Stimulated activated CD4-positive, alpha-beta T cell treated with anti-CD3 and anti-CD28 coated beads, Interleukin-12 subunit alpha, Interleukin-12 subunit beta, amount 100 ng/mL, for 4 hours (primary cell): ENCODE results near the gene ILF2.

Experiments used
- DNase-seq: peaks from one replicate; pipeline ENCODE4 v3.0.0-alpha.2; 2020

ILF2 gene

DNA sequence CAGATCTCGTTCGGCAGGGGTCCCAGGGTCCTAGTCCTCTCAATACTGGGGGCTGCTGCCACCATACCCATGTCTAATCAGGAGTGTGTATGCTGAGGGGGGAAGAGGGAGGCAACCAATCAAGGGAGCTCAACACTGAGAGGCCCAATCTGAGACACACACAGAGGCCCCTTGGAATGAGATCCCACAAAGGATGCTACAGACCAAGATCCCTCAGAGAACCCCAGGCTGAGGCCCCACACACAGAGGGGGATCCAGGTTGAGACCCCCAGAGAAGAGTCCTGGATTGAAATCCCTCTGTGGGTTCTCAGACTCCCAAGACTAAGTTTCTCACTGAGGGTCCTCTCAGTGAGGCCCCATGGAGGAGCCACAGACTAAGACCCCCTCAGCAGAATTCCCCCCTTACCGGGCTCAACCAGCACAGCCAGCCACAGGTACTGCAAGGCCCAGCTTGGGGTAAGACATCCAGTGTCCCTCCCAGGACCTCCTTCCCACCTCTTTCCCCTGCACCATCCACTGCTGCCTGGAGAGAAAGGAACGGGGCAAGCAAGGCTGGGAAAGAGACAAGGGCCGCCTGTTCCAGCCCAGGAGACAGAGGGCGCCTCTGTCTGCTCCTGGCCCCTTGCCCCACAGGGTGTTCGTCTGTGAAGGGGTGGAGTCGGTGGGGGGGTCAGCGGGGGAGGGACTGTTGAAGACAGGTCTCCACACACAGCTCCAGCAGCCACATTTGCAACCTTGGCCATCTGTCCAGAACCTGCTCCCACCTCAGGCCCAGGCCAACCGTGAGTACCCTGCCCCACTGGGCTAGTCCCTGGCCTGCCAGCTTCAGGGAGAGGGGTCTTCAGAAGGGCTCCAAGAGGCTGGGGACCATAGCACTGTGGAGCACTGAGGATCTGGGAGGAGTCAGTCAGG, 42.8 kb downstream of the ILF2 start, which contains the start of gene S100A1:
Gene S100A1, plus strand, starts transcription at position 720 of the 912 bp plus-strand sequence. CDS start 2,088 bp downstream, outside the sequence.
- no peak for DNase-seq

DNA sequence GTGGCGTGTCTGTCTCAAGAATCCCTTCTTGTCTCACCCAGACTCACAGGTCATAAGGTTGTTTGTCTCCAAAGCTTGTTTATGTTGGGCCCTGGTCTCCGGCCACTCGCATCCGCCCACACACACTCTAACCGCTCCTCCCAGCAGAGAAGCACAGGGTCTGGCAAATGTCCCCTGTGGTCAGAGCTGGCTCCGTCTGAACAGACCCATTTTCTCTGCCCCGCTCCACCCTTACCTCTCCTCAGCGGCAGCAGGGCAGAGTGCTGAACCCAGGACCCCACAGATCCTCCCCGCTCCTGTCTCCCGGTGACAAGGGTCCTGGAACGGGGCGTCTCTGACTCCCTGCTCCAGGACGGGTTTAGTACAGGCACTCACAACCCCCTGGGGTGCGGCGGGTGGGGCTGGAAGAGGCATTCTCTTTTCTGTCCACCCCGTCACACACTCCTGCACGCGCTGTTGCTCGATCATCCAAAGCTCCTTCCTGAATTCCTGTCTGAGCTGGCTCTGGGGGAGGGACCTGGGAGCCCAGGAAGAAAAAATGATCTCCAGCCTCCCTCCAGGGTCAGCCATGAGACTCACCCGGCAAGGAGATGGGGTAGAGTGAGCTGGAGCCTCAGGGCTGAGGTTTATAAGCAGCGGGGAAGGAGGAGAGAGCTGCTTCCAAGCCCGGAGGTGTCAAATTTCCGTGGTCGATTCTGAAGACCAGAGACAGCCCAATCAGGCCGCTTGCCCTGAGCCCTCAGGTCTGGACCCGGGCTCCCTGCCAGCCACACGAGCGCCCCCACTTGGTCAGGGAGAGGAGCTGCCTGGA, 43.7 kb downstream of the ILF2 start, which contains the start of gene S100A13:
Gene S100A13, minus strand, starts transcription at position 602 of the 811 bp plus-strand sequence. CDS start 1,033 bp downstream, outside the sequence.
- no peak for DNase-seq

DNA sequence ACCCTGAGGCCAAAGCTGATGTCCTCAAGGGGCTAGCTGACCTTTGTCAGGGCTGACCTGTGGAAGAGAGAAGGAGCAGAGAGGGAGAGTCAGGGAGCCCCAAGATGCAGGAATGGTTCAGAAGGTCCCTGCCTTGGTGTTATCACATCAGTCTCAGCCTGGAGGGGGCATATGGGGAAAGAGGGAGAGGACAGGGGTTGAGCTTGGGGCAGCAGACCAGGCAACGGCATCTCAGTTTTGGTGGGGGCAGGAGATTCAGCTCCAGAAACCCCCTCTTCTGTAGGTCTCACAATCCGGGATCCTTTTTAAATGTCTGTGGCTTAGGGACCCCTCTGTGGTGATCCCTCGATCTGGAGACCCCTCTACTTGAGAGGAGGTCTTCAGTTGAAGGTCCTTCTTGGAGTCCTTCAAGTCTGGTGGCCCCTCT, 44.3 kb downstream of the ILF2 start:
- no peak for DNase-seq

DNA sequence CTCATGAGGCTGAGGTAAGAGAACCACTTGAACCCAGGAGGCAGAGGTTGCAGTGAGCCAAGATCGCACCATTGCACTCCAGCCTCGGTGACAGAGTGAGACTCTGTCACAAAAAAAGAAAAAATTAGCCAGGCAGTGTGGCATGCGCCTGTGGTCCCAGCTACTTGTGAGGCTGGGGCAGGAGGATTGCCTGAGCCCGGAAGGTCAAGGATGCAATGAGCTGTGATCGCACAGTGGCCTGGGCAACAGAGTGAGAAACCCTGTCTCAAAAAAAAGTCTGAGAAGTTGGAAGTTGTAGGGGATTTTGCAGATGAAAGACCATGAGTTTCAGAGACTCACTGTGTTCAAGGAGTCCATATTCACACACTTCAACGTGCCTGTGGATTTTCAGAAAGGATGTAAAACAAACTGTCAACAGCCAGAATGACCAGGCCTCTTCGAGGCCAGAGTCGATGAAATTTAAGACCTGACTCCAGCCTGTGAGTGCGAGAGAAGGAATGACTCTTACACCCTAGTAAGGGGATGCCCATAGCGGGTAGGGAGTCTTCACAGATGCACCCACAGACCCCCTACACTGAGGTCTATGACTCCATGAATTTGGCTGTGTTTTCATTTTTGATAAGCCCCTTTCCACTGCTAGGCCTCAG, 45.7 kb downstream of the ILF2 start:
- no peak for DNase-seq

DNA sequence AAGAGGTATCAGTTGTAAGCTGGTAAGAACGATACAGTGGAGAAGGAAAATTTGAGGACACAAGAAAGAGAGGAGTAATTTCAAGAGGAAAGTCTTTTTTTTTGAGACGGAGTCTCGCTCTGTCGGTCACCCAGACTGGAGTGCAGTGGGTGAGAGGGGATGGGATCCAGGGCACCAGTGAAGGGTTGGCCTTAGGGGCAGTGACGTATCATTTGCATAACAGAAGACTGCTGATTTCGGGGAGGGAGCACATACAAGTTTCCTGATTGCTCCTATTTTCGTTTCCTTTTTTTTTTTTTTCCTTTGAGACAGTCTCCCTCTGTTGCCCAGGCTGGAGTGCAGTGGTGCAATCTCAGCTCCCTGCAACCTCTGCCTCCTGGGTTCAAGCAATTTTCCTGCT, 47.7 kb downstream of the ILF2 start:
- DNase-seq: no peak

DNA sequence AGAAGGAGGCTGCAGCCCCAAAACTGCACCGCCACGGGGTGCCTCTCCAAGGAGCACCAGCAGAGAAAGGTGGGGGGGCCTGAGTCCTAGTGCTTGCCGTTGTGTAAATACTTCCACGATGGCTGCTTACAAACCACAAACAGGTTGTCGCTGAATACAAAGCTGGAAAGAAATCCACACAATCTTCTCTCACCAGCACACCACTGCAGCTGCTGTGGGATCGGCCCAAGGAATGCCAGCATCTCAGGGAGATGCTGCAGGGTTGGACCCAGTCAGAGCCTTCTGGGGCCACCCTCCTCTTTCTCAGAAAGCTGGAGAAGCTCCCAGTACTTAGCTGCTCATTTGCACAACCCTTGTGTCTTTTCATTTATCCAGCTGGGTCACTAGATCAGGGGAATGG, 51.6 kb downstream of the ILF2 start:
- no peak for DNase-seq

DNA sequence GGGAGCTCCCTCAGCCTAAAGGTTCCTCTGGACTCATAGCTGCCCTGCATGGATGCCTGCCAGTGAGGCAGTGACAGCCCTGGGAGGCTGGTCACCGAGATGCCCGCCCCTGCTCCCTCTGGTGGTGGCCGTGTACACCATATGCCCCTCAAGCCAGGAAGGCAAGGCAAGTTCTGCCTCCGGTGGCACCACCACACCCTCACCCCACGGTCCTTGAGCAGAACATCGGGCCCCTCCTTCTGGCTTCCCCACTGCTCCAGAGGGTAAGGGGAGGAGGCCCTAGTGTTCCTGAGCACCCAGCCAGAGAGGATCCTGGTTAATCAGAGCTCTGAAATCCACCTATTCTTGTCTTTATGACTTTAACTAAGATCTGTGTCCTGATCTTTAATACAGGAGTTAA, 53.1 kb downstream of the ILF2 start:
- DNase-seq: no peak

DNA sequence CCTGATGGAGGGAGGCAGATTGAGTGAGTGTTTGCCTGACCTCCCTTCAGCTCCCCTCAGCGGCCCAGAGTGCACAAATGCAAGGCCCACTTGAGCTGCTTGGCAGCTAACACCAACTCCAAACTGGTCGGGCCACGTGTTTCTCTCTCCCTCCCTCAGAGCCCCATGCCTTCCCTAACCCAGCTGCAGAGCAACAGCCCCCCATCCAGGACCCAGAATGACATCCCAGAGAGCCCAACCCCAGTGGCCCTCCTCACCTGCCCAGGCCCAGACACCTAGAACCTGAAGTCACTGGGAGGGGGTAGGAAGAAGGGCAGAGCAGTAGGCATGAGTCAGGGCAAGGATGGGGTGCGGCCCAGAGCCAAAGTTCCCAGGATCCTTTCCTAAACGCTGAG, 53.9 kb downstream of the ILF2 start:
- DNase-seq: no peak

DNA sequence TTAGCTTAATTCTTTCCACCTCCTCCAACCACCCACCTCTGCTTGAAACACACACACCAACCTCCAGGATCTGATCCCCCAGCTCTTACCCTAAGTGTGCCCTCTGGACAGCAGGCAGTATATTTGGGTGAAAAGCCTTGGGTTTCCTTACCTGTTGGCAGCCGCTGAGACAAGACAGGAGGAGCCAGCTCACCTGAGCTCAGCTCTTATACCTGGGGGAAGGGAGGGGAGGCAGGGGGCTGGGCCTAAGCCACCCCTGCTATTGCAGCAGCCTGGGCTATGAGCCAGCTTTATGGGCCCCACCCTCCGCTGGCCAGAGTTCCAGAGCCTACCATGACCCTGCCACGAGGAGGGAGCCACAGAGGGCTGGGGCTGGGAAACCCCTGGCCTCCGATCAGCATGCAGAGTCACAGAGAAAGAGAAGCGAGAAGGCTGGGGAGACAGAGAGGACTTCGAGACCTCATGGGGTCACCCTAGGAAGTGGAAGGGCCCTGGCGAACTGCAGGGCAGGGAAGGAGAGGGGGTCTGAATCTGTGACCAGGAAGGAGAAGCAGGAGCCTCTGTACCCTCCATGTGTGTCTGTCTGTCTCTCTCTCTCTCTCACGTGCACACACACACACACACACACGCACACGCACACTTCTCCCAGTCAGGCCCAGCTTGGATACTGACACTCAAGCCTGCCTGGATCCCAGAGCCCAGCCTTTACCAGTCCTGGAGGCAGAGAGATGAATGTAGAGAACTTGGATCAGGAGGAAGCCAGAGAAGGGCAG, 54.5 kb downstream of the ILF2 start, which contains the start of gene S100A14:
Gene S100A14, minus strand, starts transcription at position 182 of the 773 bp plus-strand sequence. CDS start 467 bp downstream, outside the sequence.
- DNase-seq: no peak

DNA sequence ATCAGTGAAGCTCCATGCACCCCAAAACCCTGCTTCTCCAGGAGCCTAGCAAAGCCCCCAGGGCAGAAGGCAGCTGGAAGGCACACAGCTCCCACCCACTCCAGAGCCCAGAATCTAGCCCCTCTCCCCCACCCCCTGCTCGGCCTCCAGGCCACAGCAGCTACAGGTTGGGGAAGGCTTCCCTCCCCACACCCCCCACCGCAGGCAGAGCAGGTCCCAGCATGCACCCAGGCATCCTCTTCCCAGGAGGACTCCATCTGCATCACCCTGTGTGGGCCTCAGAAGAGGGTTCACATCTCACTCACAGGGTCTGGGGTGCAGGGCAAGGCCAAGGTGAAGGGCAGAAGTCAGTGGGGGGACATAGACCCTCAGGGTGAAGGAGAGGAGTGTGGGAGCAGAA, 55.4 kb downstream of the ILF2 start:
- no peak for DNase-seq

DNA sequence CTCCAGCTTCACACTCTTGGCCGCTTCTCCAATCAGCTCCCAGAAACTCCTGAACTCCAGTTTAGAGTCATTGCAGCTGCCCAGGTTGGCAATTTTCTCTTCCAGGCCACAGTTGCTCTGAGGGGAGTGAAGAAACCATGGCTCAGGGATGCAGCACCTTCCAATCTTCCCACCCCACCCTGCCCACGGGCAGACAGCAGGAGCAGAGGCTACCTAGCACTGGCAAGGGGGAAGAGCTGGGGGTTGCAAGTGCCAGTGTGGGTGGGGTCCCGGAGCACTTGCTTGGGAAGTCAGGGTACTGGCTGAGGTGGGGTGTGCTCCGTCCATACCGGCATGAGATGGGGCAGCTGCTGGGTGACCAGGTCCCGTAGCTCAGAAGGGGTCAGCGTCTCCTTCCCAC, 55.9 kb downstream of the ILF2 start:
- DNase-seq: no peak

DNA sequence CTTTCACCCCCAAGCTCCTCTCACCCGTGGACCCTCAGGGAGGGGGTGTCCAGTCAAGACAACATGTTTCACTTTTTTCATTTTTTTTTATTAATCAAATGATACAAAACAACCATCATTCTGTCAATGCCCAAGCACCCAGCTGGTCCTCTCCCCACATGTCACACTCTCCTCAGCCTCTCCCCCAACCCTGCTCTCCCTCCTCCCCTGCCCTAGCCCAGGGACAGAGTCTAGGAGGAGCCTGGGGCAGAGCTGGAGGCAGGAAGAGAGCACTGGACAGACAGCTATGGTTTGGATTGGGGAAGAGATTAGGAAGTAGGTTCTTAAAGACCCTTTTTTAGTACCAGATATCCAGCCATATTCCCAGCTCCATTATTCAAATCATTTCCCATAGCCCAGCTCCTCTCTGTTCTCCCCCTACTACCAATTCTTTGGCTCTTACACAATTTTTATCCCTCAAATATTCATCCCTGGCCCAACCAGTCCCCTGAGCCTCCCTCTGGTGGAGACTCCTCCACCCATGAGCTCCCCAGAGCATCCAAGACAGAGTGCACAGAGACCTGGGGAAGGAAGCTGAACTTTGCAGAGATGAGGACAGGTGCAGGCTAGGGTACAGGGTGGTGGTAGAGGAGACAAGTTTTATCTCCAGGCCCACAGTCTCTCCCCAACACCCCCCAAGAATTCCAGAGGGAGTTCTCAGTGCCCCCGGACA, 56.4 kb downstream of the ILF2 start:
- DNase-seq: no peak

DNA sequence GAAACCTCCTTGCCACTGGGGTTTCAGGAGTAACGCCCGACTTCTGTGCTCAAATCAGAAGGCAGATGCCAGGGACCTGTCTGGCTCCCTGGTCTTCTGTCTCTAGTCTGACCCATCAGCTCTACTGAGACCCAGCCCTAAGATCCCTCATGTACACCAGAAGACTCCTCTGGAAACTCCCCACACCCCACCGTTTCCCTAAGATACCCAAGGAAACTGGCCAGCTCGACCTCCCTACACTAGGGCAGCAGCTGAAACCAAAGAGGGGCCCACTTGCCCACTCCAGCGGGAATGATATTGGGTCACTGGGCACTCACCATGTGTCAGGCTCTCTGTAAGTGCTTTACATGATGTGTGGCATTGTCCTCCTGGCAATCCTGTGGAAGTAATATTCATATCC, 57.4 kb downstream of the ILF2 start:
- no peak for DNase-seq

DNA sequence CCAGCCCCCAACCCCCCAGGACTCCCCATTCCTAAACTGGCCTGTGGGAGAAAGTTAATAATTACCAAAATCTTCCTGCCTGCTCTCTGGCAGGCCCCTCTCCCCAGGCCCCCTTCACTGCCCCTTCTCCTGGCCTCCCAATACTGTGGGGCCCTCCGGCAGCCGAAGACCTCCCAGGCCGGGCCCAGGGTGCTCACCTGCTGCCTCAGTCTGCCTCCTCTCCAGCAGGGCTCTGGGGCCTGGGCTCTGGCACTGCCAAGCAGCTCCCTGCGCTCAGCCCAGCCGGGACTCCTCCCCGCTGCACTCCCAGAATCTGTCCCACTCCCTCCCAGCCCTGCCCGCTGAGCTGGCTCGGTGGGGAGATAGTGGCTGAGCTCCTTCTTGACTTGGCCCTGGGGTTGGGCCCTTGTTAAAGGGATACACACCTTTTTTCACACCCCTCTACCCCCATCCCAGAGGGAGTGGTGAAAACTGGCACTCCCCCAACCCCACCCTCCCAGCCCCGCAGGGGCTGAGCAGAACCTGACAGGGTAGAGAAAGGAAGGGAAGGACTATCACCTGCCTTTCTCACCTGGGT, 58.0 kb downstream of the ILF2 start, which contains the start of gene S100A16:
Gene S100A16, minus strand, starts transcription at position 383 of the 577 bp plus-strand sequence. CDS start 4,986 bp downstream, outside the sequence.
- no peak for DNase-seq

DNA sequence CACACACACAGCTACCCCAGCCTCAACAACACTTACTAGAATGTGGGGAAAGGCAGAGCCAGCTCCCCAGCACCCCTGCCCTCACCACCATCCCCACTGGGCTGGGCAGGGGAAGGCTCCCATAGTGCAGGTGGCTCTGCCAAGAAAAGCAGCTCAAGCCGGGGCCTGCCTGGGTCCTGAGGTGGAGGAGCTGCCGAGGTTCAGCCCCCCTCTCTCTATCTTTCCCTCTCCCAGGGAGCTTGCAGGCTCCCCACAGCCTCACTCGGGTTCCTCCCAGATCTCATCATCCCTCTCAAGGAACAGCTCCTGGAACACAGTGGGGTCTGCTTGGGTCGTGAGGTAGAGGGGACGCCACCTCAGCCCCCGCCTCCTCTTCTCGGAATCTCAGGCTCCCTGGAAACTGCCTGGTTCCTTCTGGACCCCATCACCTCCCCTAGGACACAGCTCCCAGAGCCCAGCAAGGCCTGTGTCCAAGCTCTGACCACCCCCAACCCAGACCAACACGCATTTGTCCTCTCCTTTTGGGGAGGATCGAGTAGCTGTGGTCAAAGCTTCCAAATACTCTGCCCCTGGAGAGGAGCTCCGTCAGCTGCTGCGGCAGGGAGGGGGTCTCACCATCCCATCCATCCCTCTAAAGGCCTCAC, 58.6 kb downstream of the ILF2 start:
- no peak for DNase-seq
